GM18858 (cell line): Measurements from ENCODE around the gene EPHB3.

Experiments used
- ATAC-seq: cut with Tn5 transposase; IDR thresholded peaks from one replicate; pipeline ENCODE4 v1.9.1; 2021; ENCODE audit not compliant: unreplicated experiment

EPHB3 gene

GRCh38 chr3:184561061-184561912, at the start of gene EPHB3:
TSS of gene EPHB3 (plus strand) at chr3:184561785. CDS start at chr3:184562236, 451 bp downstream.
- ATAC-seq: peak; percentile 74

DNA sequence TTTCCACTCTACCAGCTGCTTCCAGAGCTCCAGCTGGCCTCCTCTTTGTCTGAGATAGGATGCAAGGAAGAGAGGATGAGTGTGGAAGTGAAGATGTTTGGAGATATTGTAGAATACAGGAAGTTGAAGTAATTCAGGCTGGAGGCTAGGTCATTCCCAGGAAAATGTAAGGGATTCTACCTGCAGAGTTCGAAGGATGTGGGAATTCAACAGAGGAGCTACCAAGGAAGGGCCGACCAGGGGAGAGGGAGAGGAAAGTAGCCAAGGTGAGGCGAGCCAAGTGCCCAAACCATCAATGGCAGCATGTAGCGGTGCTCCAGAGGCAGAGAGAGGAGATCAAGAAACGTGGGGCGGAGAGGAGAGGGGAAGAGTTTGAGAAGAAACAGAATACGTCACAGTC, 49.0 kb upstream of the EPHB3 start:
- ATAC-seq: no peak

GRCh38 chr3:184513276-184514170, 48.1 kb upstream of the EPHB3 start:
- no peak for ATAC-seq

DNA sequence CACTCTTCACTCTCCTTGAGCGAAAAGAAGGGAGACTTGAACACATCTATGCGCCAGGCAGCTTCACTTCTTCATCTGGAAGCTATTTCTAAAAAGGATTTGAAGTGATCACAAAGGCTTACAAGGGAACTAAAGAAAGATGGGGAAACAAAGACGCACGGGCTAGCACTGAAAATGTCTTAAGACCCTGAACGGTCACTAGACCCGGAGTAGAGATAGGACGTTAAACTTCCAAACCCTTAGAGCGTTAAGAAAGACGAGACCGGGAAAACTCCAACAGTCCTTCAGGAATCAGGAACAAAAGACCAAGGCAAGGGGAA, 47.5 kb upstream of the EPHB3 start:
- ATAC-seq: no peak

GRCh38 chr3:184523825-184524615, 37.6 kb upstream of the EPHB3 start:
- ATAC-seq: no peak

- ATAC-seq: no peak
Measured at GRCh38 chr3:184524981-184525336, 36.6 kb upstream of the EPHB3 start.

- ATAC-seq: no peak
Measured at GRCh38 chr3:184525337-184526087, 36.1 kb upstream of the EPHB3 start.

DNA sequence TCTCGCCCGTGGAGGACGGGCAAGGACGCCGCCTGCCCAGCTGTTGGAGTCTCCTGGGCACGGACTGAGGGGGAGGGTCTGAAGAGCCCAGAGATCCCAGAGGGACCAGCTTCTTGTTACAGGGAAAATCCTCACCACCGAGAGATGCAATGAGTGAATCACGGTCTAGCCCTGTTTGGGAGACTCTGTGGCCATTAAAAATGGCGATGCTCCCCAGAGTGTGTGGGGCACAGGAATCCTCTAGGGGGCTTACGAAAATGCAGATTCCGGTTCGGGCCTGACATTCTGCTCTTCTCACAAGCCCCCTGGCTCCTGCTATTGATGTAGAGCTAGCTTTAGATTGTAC, 35.5 kb upstream of the EPHB3 start:
- no peak for ATAC-seq

GRCh38 chr3:184531626-184532280, 29.8 kb upstream of the EPHB3 start:
- no peak for ATAC-seq

GRCh38 chr3:184532940-184533732, 28.4 kb upstream of the EPHB3 start:
- no peak for ATAC-seq

GRCh38 chr3:184537885-184538665, 23.5 kb upstream of the EPHB3 start:
- no peak for ATAC-seq

GRCh38 chr3:184538666-184539431, 22.7 kb upstream of the EPHB3 start:
- no peak for ATAC-seq

DNA sequence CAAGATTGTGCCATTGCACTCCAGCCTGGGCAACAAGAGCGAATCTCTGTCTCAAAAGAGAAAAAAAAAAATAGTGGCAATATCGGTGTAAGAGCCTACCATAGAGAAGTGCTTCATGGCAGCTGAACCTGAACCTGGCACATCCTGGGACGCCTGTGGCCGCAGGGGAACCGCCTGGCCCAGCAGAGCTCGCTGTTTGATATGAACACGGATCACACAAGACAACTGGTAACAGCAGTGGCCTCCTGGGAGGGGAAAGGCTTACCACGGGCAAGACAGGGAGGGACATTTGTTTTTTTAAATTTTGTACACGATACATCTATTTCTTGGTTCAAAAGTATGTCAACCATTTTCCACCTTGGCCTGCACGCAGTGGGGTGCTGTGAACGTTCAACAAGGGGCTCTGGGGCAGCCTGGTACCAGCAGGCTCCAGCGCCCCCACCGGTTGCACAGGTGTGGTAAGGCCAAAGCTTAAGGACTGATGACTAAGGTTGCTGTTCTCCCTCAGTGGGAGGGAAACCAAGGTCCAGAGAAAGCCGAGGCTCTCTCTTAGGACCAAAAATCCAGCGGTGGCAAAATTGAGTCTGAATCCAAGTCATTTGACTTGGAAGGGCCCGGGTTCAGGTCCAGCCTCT, 21.7 kb upstream of the EPHB3 start:
- no peak for ATAC-seq

DNA sequence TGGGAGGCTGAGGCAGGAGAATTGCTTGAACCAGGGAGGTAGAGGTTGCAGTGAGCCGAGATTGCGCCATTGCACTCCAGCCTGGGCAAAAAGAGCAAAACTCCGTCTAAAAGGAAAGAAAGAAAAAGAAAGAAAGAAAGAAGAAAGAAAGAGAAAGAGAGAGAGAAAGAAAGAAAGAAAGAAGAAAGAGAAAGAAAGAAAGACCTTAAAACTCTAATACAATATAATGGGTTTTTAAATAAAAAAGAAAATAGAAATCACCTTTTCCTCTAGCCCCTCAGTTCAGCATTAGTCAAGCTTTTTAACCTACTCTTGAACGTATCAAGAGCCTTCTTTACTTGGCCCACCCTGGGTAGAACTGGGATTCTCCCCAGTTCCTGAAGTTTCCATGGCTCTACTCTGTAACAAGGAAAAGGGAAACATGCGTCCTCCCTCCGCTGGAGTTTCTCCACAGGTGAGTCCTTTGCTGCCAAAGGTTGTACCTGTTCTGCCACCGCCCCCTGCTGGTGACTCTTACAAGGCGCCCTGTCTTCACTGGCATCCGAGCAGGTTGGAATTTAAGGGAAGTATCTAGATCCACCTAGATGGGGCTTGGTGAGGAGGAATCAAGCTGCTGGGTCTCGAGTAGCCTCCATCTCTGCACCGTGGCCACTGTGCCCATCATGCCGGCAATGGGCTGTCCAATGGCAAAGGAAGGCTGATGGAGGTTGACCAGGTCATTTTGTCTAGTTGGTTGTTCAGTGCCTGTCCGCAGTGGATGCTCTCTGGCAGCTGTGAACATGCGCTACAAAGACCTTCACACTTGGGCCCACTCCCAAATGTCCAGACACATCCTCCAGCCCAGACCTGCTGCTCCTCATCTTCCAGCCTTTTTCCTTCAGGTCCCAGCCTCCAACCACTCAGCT, 20.6 kb upstream of the EPHB3 start:
- no peak for ATAC-seq

- ATAC-seq: no peak
Measured at GRCh38 chr3:184541886-184542562, 19.6 kb upstream of the EPHB3 start.

- ATAC-seq: no peak
Measured at GRCh38 chr3:184542577-184542976, 19.0 kb upstream of the EPHB3 start.
